GM21529 (cell line): ENCODE measurements around the gene ZNF547.

Experiments used
- ATAC-seq: cut with Tn5 transposase; IDR thresholded peaks from one replicate; pipeline ENCODE4 v1.9.1; 2021; ENCODE audit not compliant: unreplicated experiment

ZNF547 gene

DNA sequence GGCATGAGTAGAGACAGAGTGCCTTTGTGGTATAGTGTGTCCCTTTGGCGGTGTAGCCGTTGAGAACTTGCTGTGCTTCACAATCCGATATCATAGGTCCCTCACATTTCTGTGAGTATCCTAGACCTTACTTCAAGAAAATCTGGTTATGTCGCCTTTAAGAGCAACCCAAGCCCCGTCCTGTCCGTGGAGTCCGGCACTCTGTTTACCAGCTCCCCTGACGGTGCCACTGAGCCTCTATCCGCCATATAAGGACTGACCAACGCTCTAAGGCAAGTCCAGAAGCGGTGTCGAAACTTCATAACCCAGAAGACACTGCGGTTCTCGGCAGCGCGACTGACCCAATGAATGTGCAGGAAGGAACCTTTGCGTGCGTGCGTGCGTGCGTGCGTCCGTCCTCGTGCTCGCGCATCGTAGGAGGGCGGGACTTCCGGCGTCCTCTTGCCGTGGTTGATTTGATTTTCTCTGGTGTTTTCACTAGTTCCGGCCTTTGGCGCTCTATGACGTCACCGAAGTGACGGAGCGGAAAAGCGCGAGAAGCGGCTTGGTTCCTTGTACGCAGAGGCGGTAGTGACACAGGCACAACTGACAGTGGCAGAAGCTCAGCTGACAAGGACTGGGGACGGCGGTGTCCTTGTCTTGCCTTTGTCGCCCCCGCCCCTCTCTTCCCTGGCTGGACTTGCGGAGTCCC is at the start of gene ZNF547, which contains the start of gene TRAPPC2B:
ZNF547 (plus strand) TSS at position 555 of the 691 bp plus-strand sequence. CDS start 5,005 bp downstream, outside the sequence.
TRAPPC2B (plus strand) TSS at position 555 of the 691 bp plus-strand sequence. CDS start 1,283 bp downstream, outside the sequence.
- ATAC-seq, result peak; percentile 94

DNA sequence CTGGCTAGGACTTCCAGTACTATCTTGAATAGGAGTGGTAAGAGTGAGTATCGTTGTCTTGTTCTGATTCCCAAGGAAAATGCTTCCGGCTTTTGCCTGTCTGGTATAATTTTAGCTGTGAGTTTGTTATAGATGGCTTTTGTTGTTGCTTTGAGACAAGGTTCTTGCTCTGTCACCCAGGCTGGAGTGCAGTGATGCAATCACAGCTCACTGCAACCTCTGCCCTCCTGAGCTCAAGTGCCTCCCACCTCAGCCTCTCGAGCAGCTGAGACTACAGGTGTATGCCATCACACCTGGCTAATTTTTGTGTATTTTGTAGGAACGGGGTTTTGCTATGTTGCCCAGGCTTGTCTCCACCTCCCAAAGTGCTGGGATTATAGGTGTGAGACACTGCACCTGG is 49.2 kb upstream of the ZNF547 start:
- ATAC-seq, result no peak

DNA sequence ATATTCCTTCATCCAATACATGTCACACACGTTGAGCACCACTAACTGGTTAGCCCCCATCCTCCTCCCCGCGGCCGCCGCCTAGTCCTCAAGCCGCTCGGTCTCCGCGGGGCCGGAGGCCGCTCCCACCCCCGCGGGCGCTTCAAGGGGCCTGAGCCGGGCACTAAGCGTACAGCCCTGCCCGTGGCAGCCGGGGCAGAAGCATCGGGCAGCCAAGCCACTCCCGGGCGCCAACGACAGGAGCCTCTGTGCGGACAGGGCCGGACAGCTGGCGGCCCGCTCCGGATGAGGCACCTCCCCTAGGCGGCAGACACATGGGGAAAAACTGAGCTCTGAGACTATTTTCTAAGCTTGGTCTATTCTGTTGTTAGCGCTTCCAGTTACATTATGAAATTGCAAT is 45.8 kb upstream of the ZNF547 start:
- no peak for ATAC-seq

DNA sequence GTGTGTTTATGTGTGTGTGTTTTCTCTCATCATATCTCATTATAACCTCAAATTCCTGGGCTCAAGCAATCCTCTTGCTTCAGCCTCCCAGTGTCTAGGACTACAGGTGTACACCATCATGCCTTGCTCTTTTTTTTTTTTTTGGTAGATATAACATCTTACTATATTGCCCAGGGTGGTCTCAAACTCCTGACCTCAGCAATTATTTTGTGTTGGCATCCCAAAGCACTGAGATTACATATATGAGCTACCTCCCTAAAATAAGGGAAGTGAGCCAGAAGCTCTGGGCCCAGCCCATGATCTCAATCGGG is 43.5 kb upstream of the ZNF547 start:
- ATAC-seq, result no peak

DNA sequence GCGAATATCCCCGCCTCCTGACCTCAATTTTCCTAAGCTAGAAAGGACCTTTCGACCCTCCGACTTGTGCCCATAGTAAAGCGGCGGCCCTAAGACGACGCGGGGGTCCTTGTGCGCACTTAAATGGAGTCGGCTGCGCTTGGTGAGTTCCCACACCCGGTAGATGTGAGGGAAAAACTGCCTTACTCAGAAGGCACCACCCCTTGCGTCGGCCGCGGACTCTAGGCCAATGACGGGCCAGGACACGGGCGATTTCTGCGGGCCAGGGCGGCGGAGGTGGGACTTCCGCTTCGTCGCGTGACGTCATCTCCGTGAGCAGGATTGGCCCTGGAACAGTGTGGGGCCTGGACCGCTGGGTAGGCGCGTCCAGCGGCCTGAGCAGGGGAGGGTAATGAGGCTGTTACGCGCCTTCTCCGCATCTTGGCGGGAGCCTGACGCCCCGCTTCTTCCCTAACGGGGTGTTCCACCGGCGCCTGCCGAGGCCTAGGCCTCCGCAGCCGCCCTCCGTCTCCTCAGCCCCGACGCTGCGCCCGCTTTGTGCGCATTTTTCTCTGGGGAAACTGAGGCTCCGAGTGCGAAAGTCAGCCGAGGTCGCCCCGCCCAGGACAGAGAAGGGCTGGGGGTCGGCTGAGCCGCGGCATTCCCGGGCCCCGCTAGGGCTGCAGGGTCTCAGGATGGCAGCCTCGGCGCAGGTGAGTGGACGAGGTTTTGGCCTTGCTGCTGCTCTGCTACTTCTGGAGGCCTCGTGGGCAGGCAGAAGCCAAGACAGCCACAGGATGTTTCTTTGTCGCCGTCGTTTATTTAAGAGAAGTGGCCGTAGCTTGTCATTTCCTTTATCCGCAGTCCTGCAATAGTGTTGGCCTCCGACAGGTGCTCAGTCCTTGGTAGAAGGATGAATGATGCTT is 42.9 kb upstream of the ZNF547 start, which contains the start of gene ZNF543:
ZNF543 (plus strand) TSS at position 293 of the 905 bp plus-strand sequence; CDS start at position 675, 382 bp downstream.
- peak; percentile 94 for ATAC-seq

DNA sequence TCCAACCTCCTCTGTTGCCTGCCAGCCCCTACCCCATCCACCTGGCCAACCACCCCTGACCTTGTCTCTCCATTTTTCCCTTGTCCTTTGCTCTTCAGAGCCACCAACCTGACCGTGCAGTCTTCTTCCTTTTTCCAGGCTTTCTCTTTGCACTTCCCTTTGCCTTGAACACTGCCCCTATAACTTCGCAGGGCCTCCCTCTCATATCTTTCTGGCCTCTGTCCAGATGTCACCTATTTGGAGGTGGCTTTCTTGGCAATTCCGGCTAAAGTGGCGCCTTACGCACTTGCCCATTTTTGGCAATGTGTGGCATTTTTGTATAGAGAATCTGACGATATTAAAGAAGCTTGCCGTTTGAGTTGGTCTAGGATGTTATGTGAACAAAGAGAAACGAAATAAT is 42.2 kb upstream of the ZNF547 start:
- no peak for ATAC-seq

DNA sequence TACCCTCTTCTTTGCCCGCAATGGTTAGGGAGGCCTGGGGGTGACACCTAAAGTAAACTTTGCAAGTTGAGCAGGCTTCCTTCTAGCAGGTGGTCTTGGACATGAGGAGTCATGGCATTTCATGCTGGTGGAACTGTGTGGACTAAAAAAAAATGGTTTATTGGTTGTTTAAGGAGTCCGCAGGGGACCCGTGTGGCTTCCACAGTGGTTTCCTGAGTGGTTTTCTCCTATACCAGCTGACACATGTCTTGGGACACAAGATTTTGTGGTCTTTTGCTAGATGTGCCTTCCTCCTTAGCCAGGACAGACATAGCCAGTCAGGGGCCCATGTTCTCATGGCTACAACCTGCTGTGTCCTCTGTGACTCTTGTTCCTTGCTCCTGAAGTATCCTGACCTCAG is 41.6 kb upstream of the ZNF547 start:
- ATAC-seq, result no peak

DNA sequence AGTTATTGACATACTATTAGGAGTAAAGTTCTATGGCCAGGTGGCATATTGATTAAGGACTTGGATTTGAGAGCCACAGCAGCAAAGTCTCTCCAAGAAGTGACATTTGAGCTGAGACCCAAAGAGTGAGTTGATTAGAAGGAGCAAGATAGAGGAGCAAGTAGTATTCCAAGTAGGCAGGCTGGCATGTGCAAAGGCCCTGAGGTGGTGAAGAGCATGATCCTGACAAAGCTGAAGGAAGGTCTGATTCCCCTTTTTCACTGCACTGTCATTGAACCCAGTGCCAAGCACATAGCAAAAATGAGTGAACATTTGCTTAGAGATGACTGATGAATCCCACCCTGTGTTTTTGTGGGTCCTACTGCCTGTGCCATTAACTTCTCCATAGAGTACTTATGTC is 38.4 kb upstream of the ZNF547 start:
- ATAC-seq, result no peak

DNA sequence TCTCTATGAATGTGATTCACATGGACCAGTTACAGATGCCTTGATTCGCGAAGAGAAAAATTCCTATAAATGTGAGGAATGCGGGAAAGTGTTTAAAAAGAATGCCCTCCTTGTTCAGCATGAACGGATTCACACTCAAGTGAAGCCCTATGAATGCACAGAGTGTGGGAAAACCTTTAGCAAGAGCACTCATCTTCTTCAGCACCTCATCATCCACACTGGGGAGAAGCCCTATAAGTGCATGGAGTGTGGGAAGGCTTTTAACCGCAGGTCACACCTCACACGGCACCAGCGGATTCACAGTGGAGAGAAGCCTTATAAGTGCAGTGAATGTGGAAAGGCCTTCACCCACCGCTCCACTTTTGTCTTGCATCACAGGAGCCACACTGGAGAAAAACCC is 35.4 kb upstream of the ZNF547 start:
- no peak for ATAC-seq

DNA sequence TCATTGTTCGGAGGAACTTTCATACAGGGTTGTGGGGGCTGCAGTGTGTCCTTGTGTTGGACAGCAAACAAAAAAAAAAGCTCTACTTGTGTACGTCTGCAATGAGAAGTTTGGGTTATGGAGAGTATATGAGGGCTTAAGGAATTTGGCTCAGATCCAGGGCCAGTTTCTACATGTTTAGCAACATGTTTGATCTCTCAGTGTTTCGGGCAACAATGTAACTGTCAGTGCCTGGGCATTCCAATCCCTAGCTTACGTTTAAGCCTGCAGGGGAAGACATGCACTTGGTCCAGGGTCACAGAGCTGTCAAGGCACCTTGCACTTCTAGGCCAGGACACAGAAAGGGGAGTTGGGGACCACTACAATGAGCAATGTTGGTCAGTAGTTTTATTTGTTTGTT is 29.2 kb upstream of the ZNF547 start:
- ATAC-seq, result no peak

DNA sequence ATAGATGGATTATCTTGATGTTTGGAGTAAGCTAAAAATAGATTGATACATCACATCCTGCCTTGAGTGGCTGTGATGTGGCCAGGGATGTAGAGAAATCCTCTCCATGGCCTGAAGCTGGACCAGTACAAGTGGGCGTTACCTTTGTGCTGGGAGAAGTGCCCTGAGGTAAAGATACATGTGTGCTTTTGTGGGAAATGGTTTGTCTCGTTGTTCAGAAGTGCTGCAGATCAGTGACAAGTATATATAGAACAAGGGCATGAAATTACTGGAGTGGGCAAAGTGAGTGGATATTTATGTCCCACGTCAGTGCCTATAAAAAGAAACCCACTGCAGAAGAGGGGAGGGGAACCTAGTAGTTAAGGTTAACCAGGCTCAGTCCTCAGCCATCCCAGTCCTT is 24.5 kb upstream of the ZNF547 start:
- ATAC-seq, result no peak

DNA sequence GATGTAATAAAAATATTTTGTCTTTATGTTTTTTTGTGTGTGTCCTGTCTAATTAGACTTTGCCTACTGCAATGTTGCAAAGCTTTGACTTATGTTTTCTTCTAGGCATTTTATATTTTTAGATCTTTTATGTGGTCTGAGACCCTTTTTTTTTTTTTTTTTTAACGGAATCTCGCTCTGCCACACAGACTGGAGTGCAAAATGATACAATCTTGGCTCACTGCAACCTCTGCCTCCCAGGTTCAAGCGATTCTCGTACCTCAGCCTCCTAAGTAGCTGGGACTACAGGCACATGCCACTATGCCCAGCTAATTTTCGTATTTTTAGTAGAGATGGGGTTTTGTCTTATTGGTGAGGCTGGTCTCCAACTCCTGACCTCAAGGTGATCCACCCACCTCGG is 20.8 kb upstream of the ZNF547 start:
- ATAC-seq, result no peak

DNA sequence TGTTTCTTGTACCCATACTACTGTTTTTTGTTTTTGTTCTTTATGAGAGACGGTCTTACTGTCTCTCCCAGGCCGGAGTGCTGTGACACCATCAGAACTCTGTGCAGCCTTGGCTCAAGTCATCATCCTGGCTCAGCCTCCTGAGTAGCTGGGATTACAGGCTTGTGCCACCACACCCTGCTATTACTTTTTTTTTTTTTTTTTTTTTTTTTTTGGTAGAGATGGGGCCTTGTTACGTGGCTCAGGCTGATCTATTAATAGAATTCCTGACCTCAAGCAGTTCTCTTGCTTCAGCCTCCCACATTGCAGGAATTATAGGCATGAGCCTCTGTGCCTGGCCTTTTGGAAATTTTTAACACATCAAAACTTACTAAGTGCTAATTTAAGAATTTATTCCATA is 15.2 kb upstream of the ZNF547 start:
- ATAC-seq, result no peak

DNA sequence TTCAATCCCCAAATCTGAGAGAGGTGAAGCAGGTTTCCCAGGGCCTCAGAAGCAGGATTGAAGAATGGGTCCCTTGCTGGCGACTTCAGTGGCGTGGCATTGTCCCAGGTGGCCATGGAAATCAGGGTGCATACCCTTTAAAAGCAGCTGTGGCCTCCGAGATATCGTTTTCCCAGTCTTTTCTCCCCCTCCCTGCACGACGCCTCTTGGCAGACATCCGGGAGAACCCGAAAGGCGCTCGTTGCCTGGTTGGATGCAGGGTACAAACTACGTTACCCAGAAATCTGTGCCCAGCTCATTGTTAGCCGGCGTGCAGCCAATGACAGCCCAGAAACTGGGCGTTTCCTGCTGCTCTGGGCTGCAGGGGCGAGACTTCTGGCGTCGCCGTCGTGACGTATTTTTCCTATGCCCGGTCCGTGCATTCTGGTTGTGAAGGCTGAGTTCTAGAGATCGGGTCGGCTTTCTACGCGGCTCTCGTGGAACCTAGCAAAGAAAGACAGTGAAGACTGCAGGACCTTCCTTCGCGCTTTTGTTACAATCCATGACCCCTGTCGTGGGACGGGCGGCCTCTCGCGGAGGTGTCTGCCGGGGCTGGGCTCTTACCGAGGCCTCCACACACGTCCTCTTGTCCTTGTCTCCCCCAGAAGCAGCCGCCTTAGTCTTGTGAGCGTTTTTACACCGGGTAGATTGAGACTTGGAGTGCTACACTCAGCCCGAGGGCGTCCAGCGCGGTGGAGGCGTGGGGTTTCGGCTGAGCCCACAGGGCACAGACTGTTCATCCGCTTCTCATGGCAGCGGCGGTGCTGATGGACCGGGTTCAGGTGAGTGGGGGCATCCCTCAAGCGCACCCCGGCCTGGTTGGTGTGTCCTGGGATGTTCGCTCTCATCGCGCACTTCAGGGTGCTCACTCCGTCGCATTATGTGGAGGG is 12.2 kb upstream of the ZNF547 start, which contains the start of gene ZNF304:
ZNF304 (plus strand) TSS at position 395 of the 929 bp plus-strand sequence; CDS start at position 789, 394 bp downstream.
- peak; percentile 98 for ATAC-seq

DNA sequence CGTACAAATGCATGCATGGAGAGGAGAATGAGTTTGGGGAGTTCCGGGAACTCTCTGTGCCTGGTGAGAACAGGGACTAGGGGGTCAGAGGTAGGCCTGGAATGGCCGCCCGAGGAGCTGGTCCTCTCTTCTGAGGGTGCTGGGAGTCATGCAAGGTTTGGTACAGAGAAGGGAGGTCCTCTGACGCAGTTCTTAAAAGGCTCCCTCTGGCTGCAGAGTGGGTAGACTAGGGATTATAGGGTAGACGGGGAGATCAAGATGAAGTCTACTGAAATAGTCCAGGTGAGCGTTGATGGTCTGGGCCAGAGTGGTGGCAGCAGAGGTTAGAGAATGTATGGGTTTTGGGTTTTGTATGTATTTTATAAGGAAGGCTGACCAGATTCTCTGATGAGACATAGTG is 11.5 kb upstream of the ZNF547 start:
- no peak for ATAC-seq

DNA sequence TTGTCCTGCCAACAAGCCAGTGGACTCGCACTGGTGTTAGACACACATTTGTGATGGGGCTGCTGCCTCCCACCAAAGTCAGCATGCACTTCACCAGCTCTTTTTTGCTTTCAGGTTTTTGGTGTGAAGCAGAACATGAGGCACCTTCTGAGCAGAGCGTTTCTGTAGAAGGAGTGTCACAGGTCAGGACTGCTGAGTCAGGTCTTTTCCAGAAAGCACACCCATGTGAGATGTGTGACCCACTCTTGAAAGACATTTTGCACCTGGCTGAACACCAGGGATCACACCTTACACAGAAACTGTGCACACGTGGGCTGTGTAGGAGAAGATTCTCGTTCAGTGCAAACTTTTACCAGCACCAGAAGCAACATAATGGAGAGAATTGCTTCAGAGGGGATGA is 7.4 kb upstream of the ZNF547 start:
- no peak for ATAC-seq

DNA sequence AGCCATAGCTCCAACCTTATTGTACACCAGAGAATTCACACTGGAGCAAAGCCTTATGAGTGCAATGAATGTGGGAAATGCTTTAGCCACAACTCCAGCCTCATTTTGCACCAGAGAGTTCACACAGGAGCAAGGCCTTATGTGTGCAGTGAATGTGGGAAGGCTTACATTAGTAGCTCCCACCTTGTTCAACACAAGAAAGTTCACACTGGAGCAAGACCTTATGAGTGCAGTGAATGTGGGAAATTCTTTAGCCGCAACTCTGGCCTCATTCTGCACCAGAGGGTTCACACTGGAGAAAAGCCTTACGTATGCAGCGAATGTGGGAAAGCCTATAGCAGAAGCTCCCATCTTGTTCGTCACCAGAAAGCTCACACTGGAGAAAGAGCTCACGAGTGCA is 5.9 kb upstream of the ZNF547 start:
- ATAC-seq, result no peak

DNA sequence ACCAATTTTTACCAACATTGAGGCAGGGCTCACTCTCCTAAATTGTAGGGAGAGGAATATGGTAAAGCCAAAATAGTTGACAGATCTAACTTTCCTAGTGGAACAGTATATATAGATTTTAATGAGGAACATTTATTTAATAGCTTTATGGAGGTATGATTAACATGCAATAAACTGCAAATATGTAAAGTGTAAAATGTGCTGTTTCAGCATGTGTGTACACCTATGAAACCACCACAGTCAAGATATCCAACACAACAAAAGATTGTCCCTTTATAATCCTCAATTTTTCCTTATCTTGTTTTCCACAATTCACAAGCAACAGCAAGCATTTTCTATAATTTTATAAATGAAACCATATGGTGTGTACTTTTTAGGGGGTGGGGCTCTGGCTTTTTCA is 4.1 kb upstream of the ZNF547 start:
- ATAC-seq, result no peak

DNA sequence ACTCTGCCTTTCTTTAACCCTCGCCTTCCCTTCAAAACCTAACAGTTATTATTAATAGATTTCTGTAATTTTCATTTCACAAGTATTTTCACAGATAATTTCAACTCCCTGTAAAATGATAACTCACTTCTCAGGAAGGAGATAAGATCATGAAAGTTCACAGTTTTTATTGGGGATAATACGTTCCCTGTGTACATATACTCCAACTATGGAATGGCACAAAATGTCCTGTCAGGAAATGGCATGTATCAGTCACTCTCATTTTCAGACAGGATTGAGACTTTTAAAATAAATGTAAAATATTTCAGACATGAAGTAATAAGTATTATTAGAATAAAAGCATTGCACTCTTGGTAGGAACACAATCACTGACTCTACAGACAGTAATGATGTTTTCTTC is 932 bp upstream of the ZNF547 start:
- no peak for ATAC-seq

DNA sequence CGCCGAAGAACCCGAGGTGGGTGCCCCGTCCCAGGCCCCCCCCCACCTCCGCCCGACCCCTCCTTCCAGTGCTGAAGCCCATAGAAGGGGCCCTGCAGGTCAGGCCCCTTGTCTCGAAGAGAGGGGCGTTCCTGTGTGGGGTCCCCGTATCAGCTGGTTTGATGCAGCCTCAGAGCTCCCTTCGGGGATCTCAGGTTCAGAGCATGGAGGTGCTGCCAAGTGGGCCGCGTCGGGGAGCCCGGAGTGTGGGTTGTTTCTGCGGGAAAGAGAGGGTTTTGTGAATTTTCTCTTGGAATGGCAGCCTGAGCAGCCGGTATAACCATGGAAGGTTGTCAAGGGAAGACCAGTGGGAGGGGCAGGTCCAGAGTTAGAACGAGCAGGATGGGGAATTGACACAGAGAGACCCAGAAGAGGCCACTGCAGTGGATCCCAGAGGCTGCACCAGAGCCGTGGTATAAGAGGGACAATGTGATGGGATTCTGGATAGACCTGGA is 384 bp downstream of the ZNF547 start:
- ATAC-seq, result peak; percentile 16

DNA sequence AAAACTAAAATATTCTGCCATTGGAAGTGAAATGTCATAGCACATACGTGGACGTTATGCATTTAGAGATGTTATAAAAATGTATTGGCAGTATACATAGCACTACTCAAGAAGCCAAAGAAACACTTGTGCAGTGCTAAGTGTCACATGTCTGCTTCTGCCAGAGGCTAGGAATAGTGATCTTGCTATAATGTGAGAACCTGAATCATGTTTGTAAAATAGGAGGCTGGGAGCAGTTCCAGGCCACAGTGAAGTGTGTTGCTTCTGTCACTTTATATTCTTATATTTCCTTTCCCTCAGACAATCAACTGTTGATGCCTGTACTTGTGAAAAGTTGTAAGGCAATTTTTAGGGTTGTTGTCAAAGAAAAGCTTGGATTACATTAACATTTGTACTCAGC is 3.4 kb downstream of the ZNF547 start:
- ATAC-seq, result no peak
